AG10803 (cell line): ENCODE results near the gene BRWD1.

Experiments used
- DNase-seq: peaks from one replicate; pipeline ENCODE4 v3.0.0; 2010; ENCODE audit warnings: low read depth
- H3K4me3 ChIP-seq: 2 replicates; pipeline ENCODE4 v1.5.1; 2011; ENCODE audit warnings: mild to moderate bottlenecking, low read length, control low read depth
- TF ChIP-seq, protein P1 (sequence below): conservative IDR thresholded peaks from 2 replicates; pipeline ENCODE4 v1.5.1; 2011; ENCODE audit warnings: mild to moderate bottlenecking, low read length, control low read depth, inconsistent platforms

Gene BRWD1

DNA sequence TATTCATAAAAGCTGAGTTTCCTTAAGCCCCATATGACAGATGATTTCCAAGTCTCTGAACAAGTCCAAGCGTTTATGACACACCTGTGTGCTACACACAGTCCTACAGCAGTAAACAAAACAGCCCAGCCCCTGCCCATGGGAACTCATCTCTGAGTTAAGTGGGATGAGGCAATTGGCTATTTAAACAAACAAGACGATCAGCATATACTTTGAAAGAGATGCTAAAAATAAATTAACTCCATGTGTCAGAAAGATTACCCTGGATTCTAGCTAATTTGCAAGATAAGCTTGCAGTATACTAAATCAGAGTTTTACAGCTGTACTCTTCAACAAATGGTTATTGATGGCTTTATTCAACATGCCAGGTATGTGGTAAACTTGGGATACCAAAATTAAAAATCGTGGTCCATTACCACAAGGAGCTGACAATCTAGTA is 137.1 kb downstream of the BRWD1 start:
- DNase-seq, result peak; percentile 9
- TF ChIP-seq, protein P1, sequence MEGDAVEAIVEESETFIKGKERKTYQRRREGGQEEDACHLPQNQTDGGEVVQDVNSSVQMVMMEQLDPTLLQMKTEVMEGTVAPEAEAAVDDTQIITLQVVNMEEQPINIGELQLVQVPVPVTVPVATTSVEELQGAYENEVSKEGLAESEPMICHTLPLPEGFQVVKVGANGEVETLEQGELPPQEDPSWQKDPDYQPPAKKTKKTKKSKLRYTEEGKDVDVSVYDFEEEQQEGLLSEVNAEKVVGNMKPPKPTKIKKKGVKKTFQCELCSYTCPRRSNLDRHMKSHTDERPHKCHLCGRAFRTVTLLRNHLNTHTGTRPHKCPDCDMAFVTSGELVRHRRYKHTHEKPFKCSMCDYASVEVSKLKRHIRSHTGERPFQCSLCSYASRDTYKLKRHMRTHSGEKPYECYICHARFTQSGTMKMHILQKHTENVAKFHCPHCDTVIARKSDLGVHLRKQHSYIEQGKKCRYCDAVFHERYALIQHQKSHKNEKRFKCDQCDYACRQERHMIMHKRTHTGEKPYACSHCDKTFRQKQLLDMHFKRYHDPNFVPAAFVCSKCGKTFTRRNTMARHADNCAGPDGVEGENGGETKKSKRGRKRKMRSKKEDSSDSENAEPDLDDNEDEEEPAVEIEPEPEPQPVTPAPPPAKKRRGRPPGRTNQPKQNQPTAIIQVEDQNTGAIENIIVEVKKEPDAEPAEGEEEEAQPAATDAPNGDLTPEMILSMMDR, result no peak
- H3K4me3 ChIP-seq, result no peak overlapping the region

GRCh38 chr21:39175665-39176064 is 137.8 kb downstream of the BRWD1 start:
- H3K4me3 ChIP-seq, result no peak overlapping the region
- TF ChIP-seq, protein P1, result no peak

DNA sequence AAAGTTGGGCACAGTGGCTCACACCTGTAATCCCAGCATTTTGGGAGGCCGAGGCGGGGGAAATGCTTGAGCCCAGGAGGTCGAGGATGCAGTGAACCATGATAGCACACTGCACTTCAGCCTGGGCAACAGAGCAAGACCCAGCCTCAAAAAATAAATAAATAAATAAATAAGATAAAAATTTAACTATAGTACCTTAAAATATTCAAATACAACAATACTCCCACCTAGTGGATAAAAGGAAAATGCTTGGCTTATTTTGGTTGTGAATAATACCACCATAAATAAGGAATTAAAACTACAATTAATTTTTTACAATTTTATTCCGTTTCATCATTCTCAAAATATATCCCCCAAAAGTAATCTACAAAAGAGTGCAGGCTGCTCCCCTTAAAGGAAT is 138.3 kb downstream of the BRWD1 start:
- H3K4me3 ChIP-seq, result no peak overlapping the region
- TF ChIP-seq, protein P1, result peak; percentile 62
- DNase-seq, result peak; percentile 30

More at GRCh38 chr21:39175665-39176064, 137.8 kb downstream of the BRWD1 start:
- no peak for DNase-seq

- DNase-seq, result no peak
- no peak overlapping the region for H3K4me3 ChIP-seq
- TF ChIP-seq, protein P1, result no peak
Measured at GRCh38 chr21:39173716-39174680, 139.4 kb downstream of the BRWD1 start.

DNA sequence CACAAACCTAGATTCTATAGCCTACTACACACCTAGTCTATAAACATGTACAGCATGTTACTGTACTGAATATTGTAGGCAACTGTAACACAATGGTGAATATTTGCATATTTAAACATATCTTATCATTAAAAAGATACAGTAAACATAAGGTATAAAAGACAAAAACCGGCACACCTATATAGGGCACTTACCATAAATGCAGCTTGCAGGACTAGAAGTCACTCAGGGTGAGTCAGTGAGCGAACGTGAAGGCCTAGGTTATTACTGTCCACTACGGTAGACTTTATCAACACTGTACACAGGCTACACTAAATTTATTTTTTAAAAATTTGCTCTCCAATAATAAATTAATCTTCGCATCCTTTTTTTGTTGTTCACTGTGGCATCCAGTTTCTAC is 143.5 kb downstream of the BRWD1 start:
- H3K4me3 ChIP-seq, result no peak overlapping the region
- no peak for DNase-seq
- TF ChIP-seq, protein P1, result no peak

DNA sequence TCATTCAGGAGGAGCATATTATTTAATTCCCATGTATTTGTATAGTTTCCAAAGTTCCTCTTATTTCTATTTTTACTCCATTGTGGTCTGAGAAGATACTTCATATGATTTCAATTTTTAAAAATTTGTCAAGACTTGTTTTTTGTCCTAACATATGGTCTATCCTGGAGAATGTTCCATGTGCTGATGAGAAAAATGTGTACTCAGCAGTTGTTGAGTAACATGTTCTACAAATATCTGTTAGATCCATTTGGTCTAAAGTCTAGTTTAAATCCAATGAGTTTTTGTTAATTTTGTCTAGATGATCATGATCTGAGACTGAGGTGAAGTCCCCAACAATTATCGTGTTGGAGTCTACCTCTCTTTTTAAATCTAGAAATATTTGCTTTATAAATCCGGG is 144.6 kb downstream of the BRWD1 start:
- no peak overlapping the region for H3K4me3 ChIP-seq
- TF ChIP-seq, protein P1, result no peak
- peak; percentile 15 for DNase-seq

DNA sequence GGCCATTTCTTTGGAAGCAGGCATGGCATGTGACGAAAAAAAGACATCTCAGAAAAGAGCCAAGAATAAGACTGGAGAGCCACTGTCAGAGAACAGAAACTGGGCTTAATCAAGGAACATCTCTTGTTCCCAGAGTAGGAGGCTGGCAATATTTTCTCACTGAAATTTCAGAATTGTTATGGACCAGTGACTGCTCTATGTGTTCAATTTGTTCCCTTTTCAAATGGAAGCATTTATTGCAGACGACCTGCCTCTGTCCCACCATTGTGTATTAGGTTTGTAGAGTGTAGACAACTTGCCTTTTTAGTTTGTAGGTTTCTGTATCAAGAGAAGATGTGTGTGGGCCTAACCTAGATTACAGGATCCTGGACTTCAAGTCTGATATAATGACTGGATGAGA is 148.9 kb downstream of the BRWD1 start:
- TF ChIP-seq, protein P1, result no peak

More for the DNA sequence above, 148.9 kb downstream of the BRWD1 start:
- no peak overlapping the region for H3K4me3 ChIP-seq
- no peak for DNase-seq
